PC-3 (cell line): ENCODE measurements around the gene TXN2.

ENCODE experiments used
- CTCF ChIP-seq: fragments of 300-600 bp; sonication (generic); conservative IDR thresholded peaks from 2 replicates; pipeline ENCODE4 v1.5.1; 2017; ENCODE audit warnings: antibody characterized with exemption, low read depth, mild to moderate bottlenecking, low read length
- EZH2 ChIP-seq: fragments of 300-600 bp; sonication (generic); IDR thresholded peaks from one replicate; pipeline ENCODE4 v1.6.1; 2017; ENCODE audit warnings: antibody characterized with exemption, mild to moderate bottlenecking, low read length; ENCODE audit not compliant: unreplicated experiment
- EZH2phosphoT487 ChIP-seq: fragments of 300-600 bp; sonication (generic); IDR thresholded peaks from 2 replicates; pipeline ENCODE4 v1.6.1; 2018; ENCODE audit warnings: mild to moderate bottlenecking, antibody characterized with exemption, low read length, borderline replicate concordance

- TF ChIP-seq CTCF (no peak), EZH2 (no peak), EZH2phosphoT487 (no peak)
Measured at GRCh38 chr22:36453855-36454378, 27.5 kb downstream of the TXN2 start.
